IPS-15b (cell line): ENCODE data around the gene P2RX7.

Source experiments
- H3K27me3 ChIP-seq: one replicate; pipeline ENCODE4 v1.6.1; 2013; ENCODE audit warnings: low read length; ENCODE audit not compliant: control insufficient read depth, insufficient read depth
- H3K36me3 ChIP-seq: one replicate; pipeline ENCODE4 v1.6.1; 2013; ENCODE audit warnings: low read length; ENCODE audit not compliant: control insufficient read depth, insufficient read depth
- H3K4me1 ChIP-seq: one replicate; pipeline ENCODE4 v1.6.1; 2013; ENCODE audit warnings: mild to moderate bottlenecking, low read length; ENCODE audit not compliant: control insufficient read depth, insufficient read depth
- H3K4me3 ChIP-seq: one replicate; pipeline ENCODE4 v1.5.1; 2013; ENCODE audit warnings: low read depth, low read length
- H3K9ac ChIP-seq: one replicate; pipeline ENCODE4 v1.6.1; 2013; ENCODE audit warnings: low read depth, mild to moderate bottlenecking, low read length
- H3K9me3 ChIP-seq: one replicate; pipeline ENCODE4 v1.6.1; 2013; ENCODE audit warnings: mild to moderate bottlenecking, low read length; ENCODE audit not compliant: control insufficient read depth, insufficient read depth

P2RX7 gene

DNA sequence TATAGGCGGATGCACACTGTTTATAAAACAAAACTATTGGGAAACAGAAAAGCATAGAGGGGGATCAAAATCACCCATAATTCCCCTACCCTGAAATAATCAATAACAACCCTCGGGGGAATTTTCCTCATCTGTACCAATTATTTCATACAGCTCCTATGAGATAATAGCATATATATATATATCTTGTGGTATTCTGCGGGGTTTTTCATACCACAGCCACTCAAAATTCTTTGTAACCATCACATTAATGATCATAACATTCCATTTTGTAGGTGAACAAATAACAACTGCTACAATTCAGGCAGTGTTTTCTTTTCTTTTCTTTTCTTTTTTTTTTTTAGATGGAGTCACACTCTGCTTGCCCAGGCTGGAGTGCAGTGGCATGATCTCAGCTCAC lies 35.3 kb downstream of the P2RX7 start:
- Histone ChIP-seq H3K9ac (no peak overlapping the region), H3K4me3 (no peak overlapping the region), H3K9me3 (no peaks in the 10 kb centered on the region), H3K36me3 (no peaks in the 10 kb centered on the region), H3K4me1 (no peaks in the 10 kb centered on the region), H3K27me3 (no peaks in the 10 kb centered on the region)

DNA sequence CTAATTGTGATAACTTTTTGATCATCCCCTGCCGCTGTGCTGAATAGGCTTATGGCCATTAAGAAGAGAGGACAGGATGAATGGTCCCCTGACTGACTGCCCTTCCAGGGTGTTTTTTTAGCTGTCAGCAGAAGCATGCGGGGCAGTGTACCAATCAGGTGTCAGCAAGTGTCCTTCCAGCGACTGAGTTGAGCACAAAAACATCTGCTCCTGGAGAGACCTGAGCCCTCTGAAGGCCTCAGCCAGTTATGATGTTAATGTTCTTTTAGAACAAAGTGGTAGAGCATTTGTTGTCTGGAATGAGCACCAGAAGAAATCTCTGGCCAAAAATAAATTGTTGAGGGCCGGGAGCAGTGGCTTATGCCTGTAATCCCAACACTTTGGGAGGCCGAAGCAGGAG lies 37.5 kb downstream of the P2RX7 start:
- no peak overlapping the region for H3K4me3 ChIP-seq
- H3K9me3 ChIP-seq = no peaks in the 10 kb centered on the region
- H3K27me3 ChIP-seq = no peaks in the 10 kb centered on the region

DNA sequence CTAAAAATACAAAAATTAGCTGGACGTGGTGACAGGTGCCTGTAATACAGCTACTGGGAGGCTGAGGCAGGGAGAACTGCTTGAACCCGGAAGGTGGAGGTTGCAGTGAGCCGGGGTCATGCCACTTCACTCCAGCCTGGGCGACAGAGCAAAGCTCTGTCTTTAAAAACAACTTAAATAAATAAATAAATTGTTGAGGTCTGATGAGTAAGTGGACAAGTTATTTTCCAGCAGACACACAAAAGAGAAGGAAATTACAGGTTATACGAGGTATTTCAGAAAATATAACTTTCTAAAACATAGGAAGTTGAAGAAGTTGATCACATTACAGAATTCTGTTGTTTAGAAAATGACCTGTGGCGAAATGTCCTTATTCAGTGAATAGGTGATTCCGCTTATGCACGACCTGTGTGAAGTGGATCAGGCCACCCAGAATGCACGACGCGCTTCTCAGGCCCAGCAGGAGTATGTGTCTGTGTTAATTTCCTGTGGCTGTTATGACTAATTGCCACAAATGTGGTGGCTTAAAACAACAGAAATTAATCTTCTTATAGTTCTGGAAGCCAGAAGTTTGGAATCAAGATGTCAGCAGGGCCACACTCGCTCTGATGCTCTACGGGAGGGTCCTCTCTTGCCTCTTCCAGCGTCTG lies 38.1 kb downstream of the P2RX7 start:
- Histone ChIP-seq H3K9me3 (no peaks in the 10 kb centered on the region), H3K9ac (no peak overlapping the region), H3K36me3 (no peaks in the 10 kb centered on the region), H3K4me3 (no peak overlapping the region), H3K4me1 (no peaks in the 10 kb centered on the region), H3K27me3 (no peaks in the 10 kb centered on the region)

More for the DNA sequence above, 37.5 kb downstream of the P2RX7 start:
- Histone ChIP-seq H3K9ac (no peak overlapping the region), H3K36me3 (no peaks in the 10 kb centered on the region), H3K4me1 (no peaks in the 10 kb centered on the region)

DNA sequence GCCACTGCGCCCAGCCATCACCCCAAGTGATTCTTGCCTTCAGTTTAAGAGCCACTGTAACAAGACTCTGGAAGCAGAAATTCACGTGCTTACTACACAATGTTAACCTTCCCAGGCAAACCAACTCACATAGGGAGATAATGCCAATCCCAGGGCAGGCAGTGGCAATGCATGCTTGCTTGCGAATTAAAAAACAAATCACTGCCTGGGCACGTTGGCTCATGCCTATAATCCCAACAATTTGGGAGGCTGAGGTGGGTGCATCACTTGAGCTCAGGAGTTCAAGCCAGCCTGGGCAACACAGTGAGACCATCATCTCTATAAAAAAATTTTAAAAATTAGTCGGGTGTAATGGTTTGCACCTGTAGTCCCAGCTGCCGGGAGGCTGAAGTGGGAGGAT lies 39.5 kb downstream of the P2RX7 start:
- no peaks in the 10 kb centered on the region for H3K9me3 ChIP-seq
- no peaks in the 10 kb centered on the region for H3K36me3 ChIP-seq
- H3K4me1 ChIP-seq = no peaks in the 10 kb centered on the region
- no peak overlapping the region for H3K4me3 ChIP-seq
- H3K27me3 ChIP-seq = no peaks in the 10 kb centered on the region
- H3K9ac ChIP-seq = no peak overlapping the region

DNA sequence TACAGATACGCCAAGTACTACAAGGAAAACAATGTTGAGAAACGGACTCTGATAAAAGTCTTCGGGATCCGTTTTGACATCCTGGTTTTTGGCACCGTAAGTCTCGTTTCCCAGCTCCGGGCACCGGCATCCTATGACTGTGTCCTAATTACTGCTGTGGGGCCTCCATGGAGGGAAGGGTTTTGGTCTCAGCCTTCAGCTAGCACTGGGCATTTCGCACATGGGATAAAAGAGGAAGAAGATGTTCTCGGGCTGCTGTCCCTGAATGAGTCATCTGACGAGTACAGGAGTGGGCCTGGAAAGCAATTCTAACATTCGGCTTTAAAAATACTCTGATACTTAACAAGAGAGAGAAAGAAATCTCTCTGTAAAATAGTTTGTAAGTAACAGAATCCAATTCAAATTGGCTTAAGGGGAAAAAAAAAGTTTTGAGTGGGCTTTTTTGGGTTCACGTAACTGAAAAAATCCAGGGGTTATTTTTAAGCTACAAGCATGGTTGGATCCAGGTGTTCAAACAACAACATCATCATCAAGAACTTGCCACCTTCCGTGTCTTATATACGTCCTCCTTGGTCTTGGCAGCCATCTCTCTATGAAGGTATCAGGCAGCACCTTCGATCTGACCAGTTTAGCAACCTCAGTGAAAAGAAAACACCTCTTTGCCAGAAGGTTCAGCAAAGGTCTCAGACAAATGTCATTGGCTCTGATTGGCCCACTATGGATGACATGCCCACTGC lies 42.9 kb downstream of the P2RX7 start:
- H3K4me1 ChIP-seq = no peaks in the 10 kb centered on the region
- H3K27me3 ChIP-seq = no peaks in the 10 kb centered on the region
- H3K9ac ChIP-seq = no peak overlapping the region
- no peaks in the 10 kb centered on the region for H3K9me3 ChIP-seq
- no peak overlapping the region for H3K4me3 ChIP-seq
- H3K36me3 ChIP-seq = no peaks in the 10 kb centered on the region

DNA sequence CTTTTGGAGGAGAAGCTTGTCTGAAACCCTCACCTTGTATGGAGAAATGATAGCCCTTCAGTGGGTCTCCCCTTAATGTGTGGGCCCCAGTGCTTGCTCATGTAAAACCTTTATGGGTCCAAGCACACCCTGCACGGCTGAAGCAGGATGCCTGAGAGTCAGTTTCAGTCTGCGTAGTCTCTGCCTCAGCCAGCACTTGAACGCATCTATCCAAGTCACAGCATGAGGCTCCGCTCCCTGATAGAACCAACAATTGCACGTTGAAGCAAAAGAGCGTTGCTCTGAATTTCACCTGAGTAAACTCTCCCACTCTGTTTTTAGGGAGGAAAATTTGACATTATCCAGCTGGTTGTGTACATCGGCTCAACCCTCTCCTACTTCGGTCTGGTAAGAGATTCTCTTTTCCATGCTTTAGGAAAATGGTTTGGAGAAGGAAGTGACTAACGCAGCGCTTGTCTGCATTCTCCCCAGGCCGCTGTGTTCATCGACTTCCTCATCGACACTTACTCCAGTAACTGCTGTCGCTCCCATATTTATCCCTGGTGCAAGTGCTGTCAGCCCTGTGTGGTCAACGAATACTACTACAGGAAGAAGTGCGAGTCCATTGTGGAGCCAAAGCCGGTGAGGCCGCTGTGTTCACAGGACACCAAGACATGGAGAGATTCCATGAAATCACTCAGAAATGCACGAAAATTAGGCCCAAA lies 44.3 kb downstream of the P2RX7 start:
- H3K9ac ChIP-seq = no peak overlapping the region
- H3K9me3 ChIP-seq = no peaks in the 10 kb centered on the region
- no peaks in the 10 kb centered on the region for H3K4me1 ChIP-seq
- no peak overlapping the region for H3K4me3 ChIP-seq
- H3K27me3 ChIP-seq = no peaks in the 10 kb centered on the region
- no peaks in the 10 kb centered on the region for H3K36me3 ChIP-seq

DNA sequence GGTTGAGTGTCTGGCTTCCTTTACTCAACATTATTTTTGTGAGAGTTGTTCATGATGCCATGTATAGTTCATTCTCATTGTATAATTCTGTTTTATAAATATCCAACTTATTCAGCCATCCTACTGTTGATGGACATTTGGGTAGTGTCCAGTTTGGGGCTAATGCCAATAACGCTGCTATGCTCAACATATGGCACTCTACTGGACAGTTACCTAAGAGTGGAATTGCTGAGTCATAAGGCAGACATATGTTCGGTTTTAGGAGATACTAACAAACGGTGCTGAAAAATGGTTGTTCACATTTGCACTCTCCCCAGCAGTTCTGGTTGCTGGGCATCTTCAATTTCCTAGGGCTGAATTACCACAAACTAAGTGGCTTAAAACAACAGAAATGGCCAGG lies 48.5 kb downstream of the P2RX7 start:
- Histone ChIP-seq H3K9ac (no peak overlapping the region), H3K27me3 (no peaks in the 10 kb centered on the region), H3K4me3 (no peak overlapping the region), H3K9me3 (no peaks in the 10 kb centered on the region), H3K36me3 (no peaks in the 10 kb centered on the region), H3K4me1 (no peaks in the 10 kb centered on the region)

DNA sequence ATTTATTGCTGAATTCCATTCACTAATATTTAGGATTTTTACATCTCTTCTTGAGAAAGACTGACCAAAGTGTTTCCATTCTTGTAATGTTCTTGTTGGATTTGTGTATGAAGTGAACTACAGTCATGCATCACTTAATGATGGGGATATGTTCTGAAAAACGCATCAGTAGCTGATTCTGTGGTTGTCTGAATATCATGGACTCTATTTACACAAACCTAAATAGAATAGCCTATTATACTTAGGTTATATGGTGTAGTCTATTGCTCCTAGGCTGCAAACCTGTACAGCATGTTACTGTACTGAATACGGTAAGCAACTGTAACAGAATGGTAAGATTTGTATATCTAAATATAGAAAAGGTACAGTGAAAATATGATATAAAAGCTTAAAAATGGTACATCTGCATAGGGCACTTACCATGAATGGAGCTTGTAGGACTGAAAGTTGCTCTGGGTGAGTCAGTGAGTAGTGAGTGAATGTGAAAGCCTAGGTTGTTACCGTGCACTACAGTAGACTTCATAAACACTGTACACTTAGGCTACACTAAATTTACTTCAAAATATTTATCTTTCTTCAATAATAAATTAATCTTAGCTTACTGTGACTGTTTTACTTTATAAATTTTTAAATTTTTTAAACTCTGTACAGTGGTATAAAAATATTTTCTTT lies 49.7 kb downstream of the P2RX7 start:
- Histone ChIP-seq H3K4me1 (no peaks in the 10 kb centered on the region), H3K36me3 (no peaks in the 10 kb centered on the region), H3K27me3 (no peaks in the 10 kb centered on the region)

DNA sequence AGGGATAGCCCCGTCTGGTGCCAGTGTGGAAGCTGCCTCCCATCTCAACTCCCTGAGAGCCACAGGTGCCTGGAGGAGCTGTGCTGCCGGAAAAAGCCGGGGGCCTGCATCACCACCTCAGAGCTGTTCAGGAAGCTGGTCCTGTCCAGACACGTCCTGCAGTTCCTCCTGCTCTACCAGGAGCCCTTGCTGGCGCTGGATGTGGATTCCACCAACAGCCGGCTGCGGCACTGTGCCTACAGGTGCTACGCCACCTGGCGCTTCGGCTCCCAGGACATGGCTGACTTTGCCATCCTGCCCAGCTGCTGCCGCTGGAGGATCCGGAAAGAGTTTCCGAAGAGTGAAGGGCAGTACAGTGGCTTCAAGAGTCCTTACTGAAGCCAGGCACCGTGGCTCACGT lies 51.7 kb downstream of the P2RX7 start:
- Histone ChIP-seq H3K4me3 (no peak overlapping the region), H3K27me3 (no peaks in the 10 kb centered on the region), H3K36me3 (no peaks in the 10 kb centered on the region), H3K4me1 (no peaks in the 10 kb centered on the region), H3K9me3 (no peaks in the 10 kb centered on the region), H3K9ac (no peak overlapping the region)

More for the DNA sequence above, 49.7 kb downstream of the P2RX7 start:
- Histone ChIP-seq H3K9ac (no peak overlapping the region), H3K9me3 (no peaks in the 10 kb centered on the region), H3K4me3 (no peak overlapping the region)

DNA sequence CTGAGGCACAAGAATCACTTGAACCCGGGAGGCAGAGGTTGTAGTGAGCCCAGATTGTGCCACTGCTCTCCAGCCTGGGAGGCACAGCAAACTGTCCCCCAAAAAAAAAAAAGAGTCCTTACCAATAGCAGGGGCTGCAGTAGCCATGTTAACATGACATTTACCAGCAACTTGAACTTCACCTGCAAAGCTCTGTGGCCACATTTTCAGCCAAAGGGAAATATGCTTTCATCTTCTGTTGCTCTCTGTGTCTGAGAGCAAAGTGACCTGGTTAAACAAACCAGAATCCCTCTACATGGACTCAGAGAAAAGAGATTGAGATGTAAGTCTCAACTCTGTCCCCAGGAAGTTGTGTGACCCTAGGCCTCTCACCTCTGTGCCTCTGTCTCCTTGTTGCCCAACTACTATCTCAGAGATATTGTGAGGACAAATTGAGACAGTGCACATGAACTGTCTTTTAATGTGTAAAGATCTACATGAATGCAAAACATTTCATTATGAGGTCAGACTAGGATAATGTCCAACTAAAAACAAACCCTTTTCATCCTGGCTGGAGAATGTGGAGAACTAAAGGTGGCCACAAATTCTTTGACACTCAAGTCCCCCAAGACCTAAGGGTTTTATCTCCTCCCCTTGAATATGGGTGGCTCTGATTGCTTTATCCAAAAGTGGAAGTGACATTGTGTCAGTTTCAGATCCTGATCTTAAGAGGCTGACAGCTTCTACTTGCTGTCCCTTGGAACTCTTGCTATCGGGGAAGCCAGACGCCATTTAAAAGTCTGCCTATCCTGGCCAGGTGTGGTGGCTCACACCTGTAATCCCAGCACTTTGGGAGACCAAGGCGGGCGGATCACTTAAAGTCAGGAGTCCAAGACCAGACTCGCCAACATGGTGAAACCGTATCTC lies 52.6 kb downstream of the P2RX7 start:
- Histone ChIP-seq H3K4me1 (no peaks in the 10 kb centered on the region), H3K36me3 (no peaks in the 10 kb centered on the region), H3K9ac (no peak overlapping the region)

DNA sequence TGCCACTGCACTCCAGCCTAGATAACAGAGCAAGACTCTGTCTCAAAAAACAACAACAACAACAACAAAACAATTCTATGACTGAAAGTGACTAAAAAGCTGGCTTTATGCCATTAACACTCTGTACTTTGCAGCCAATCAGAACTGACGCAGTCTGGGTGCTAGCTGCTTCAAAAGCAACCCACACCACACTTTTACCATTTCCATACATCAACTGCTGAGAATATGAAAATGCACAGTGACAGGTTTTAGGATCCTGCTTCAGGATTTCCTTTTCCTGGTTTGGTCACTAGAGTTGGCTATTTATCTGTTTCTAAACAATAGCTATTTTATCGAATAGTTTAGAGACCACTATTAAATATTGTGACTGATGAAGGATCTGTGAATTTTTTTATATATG lies 54.1 kb downstream of the P2RX7 start:
- Histone ChIP-seq H3K4me3 (no peak overlapping the region), H3K9me3 (no peaks in the 10 kb centered on the region), H3K27me3 (no peaks in the 10 kb centered on the region), H3K36me3 (no peaks in the 10 kb centered on the region), H3K4me1 (no peaks in the 10 kb centered on the region), H3K9ac (no peak overlapping the region)

More for the DNA sequence above, 52.6 kb downstream of the P2RX7 start:
- Histone ChIP-seq H3K9me3 (no peaks in the 10 kb centered on the region), H3K4me3 (no peak overlapping the region), H3K27me3 (no peaks in the 10 kb centered on the region)
